ENCODE results near the gene TRPM1. TPM values are rescaled to one million over a fixed set of nuclear protein-coding genes. Genes with fewer than 3 reads are reported as not detected.

Gene TRPM1
- total RNA-seq, 3 donors from 2014 or later = not detected

- Histone ChIP-seq H3K9me3 (no peaks in the 10 kb centered on the region), H3K4me1 (no peaks in the 10 kb centered on the region), H3K36me3 (no peaks in the 10 kb centered on the region), H3K27ac (no peak overlapping the region), H3K4me3 (no peak overlapping the region), H3K27me3 (no peaks in the 10 kb centered on the region)
- DNase-seq (ENCODE audit: low spot score in 2 of 2) = no peak
- intact Hi-C loops (cut with DNase I; ENCODE audit: low total_unique reads) = no loop called here
- no peak for TF ChIP-seq POLR2A (IDR thresholded peaks at IDR 0.05)
- TF ChIP-seq CTCF (IDR thresholded peaks at IDR 0.05) = no peak
- no peak for TF ChIP-seq POLR2AphosphoS5 (IDR thresholded peaks at IDR 0.05)
Measured at GRCh38 chr15:31081588-31082250, 19.8 kb downstream of the TRPM1 start.

- TF ChIP-seq CTCF (IDR thresholded peaks at IDR 0.05) (no peak), POLR2AphosphoS5 (IDR thresholded peaks at IDR 0.05) (no peak), POLR2A (IDR thresholded peaks at IDR 0.05) (no peak)
- Histone ChIP-seq H3K9me3 (no peaks in the 10 kb centered on the region), H3K36me3 (no peaks in the 10 kb centered on the region), H3K4me3 (peak overlapping the region; percentile 0 to 49 (median 25)), H3K27ac (no peak overlapping the region), H3K4me1 (no peaks in the 10 kb centered on the region), H3K27me3 (no peaks in the 10 kb centered on the region)
- DNase-seq (ENCODE audit: low spot score in 2 of 2) = no peak
- intact Hi-C loops (cut with DNase I; ENCODE audit: low total_unique reads) = no loop called here
Measured at GRCh38 chr15:31081056-31081455, 20.5 kb downstream of the TRPM1 start.

GRCh38 chr15:31080591-31081014 lies 20.9 kb downstream of the TRPM1 start:
- H3K36me3 ChIP-seq = no peaks in the 10 kb centered on the region
- intact Hi-C loops (cut with DNase I; ENCODE audit: low total_unique reads) = no loop called here
- H3K4me1 ChIP-seq = no peaks in the 10 kb centered on the region
- no peaks in the 10 kb centered on the region for H3K27me3 ChIP-seq
- peak overlapping the region; percentile 0 to 49 (median 25) for H3K4me3 ChIP-seq
- TF ChIP-seq CTCF (IDR thresholded peaks at IDR 0.05) (no peak), POLR2A (IDR thresholded peaks at IDR 0.05) (no peak), POLR2AphosphoS5 (IDR thresholded peaks at IDR 0.05) (no peak)
- H3K9me3 ChIP-seq = no peaks in the 10 kb centered on the region
- H3K27ac ChIP-seq = no peak overlapping the region
- no peak for DNase-seq (ENCODE audit: low spot score in 2 of 2)

- H3K27me3 ChIP-seq = no peaks in the 10 kb centered on the region
- no peaks in the 10 kb centered on the region for H3K36me3 ChIP-seq
- no peak overlapping the region for H3K27ac ChIP-seq
- no peaks in the 10 kb centered on the region for H3K9me3 ChIP-seq
- H3K4me1 ChIP-seq = no peaks in the 10 kb centered on the region
- TF ChIP-seq POLR2AphosphoS5 (IDR thresholded peaks at IDR 0.05) = no peak
- no peak for TF ChIP-seq CTCF (IDR thresholded peaks at IDR 0.05)
- no peak for TF ChIP-seq POLR2A (IDR thresholded peaks at IDR 0.05)
- H3K4me3 ChIP-seq = no peak overlapping the region
- intact Hi-C loops (cut with DNase I; ENCODE audit: low total_unique reads) = no loop called here
- DNase-seq (ENCODE audit: low spot score in 2 of 2) = no peak
Measured at GRCh38 chr15:31079519-31079918, 22.0 kb downstream of the TRPM1 start.

- no peak for DNase-seq (ENCODE audit: low spot score in 2 of 2)
- Histone ChIP-seq H3K9me3 (no peaks in the 10 kb centered on the region), H3K4me1 (no peaks in the 10 kb centered on the region), H3K27ac (no peak overlapping the region), H3K36me3 (no peaks in the 10 kb centered on the region), H3K27me3 (no peaks in the 10 kb centered on the region), H3K4me3 (no peak overlapping the region)
- TF ChIP-seq CTCF (IDR thresholded peaks at IDR 0.05) (no peak), POLR2AphosphoS5 (IDR thresholded peaks at IDR 0.05) (no peak), POLR2A (IDR thresholded peaks at IDR 0.05) (no peak)
- intact Hi-C loops (cut with DNase I; ENCODE audit: low total_unique reads) = no loop called here
Measured at GRCh38 chr15:31078471-31078870, 23.1 kb downstream of the TRPM1 start.
